ENCODE data around the gene GLO1. TPM values are rescaled to one million over a fixed set of nuclear protein-coding genes. Genes with fewer than 3 reads are reported as not detected.

Gene GLO1
- polyA plus RNA-seq, 1 of the 3 experiments (the other 2 are of a cell fraction): 47.1 TPM

DNA sequence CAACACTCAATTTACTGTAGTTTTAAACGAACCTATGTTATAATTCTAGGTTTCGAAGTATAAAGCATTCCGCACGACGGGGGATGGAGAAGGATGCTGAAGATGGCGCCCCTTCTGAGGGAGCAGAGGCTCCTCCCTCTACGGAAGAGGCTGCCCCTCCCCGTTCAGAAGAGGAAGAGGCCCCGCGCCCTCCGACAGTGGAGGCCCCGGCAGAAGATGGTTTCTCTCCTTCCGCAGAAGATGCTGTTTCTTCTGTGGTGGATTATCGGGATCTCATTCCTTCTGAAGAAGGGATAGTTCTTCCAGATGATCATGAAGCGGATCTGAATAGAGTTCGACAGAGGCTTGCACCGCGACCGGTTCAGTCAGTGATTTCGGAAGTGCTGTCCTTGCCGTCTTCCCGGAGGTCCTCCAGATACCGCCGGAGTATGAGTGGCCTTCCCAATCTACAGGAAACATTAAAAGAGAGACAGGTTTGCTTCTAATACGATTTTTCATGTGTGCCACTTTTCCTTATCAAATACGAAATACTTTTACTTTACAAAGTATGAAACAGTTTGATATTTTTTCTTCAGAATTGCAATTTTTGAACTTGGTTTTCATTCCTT is 19.9 kb upstream of the GLO1 start:
- Histone ChIP-seq H3K27me3 (ENCODE audit: insufficient read depth) (no peaks in the 10 kb centered on the region), H3K27ac (ENCODE audit: low read depth in 2 of 2, low read length in 1 of 2) (no peak overlapping the region), H3K79me2 (ENCODE audit: insufficient read depth) (no peaks in the 10 kb centered on the region), H3K4me2 (no peak overlapping the region), H2AFZ (ENCODE audit: low read depth) (no peak overlapping the region), H4K20me1 (ENCODE audit: insufficient read depth) (no peaks in the 10 kb centered on the region), H3F3A (replicated peaks; ENCODE audit: insufficient read depth) (no peaks in the 10 kb centered on the region), H3K36me3 (replicated peaks in 1 of 2; ENCODE audit: control insufficient read depth in 1 of 2, insufficient read depth in 2 of 2, low read length in 1 of 2) (no peaks in the 10 kb centered on the region), H3K4me3 (ENCODE audit: low read depth in 2 of 2, low read length in 1 of 2) (no peak overlapping the region), H3K9me3 (no peaks in the 10 kb centered on the region), H3K9me2 (no peaks in the 10 kb centered on the region), H3K9ac (no peak overlapping the region), H3K4me1 (ENCODE audit: control insufficient read depth in 1 of 2, insufficient read depth in 2 of 2, low read depth in 1 of 2, low read length in 1 of 2) (peaks cover 0 to 3% of the 10 kb centered on the region in 2 experiments; a peak in 1 of 4 replicates)
- ChIA-PET POLR2A (no interaction called here), CTCF (interaction anchor here (2.0 kb wide), 1 partner anchor 149 kb away, joined by 8 read pairs; no protein-coding TSS in a partner anchor)
- TF ChIP-seq GATA2 (CRISPR knock-in tag; IDR thresholded peaks at IDR 0.05) (no peak), MAX (IDR thresholded peaks at IDR 0.05; ENCODE audit: low read depth) (no peak), TEAD4 (IDR thresholded peaks at IDR 0.05; ENCODE audit: borderline replicate concordance, insufficient read depth) (no peak), RXRA (IDR thresholded peaks at IDR 0.05; ENCODE audit: borderline replicate concordance, low read depth) (no peak), JUND (IDR thresholded peaks at IDR 0.05) (no peak), IRF3 (IDR thresholded peaks at IDR 0.05; ENCODE audit: low read depth, low read length) (no peak), PBX3 (IDR thresholded peaks at IDR 0.05) (no peak), MEF2A (IDR thresholded peaks at IDR 0.05; ENCODE audit: borderline replicate concordance, low read depth) (no peak), GABPA (IDR thresholded peaks at IDR 0.05; ENCODE audit: low read depth) (no peak), FOXM1 (IDR thresholded peaks at IDR 0.05; ENCODE audit: low read depth) (no peak), CHD2 (IDR thresholded peaks at IDR 0.05; ENCODE audit: low read length, partially characterized antibody) (no peak), TAF1 (IDR thresholded peaks at IDR 0.05; ENCODE audit: borderline replicate concordance, low read depth, low read length) (no peak), MXI1 (IDR thresholded peaks at IDR 0.05; ENCODE audit: low read depth, low read length) (no peak)
- no peak for DNase-seq
- WGBS (ENCODE audit: low lambda C conversion rate): 87% methylated on average over 26 of the region's 26 CpGs

DNA sequence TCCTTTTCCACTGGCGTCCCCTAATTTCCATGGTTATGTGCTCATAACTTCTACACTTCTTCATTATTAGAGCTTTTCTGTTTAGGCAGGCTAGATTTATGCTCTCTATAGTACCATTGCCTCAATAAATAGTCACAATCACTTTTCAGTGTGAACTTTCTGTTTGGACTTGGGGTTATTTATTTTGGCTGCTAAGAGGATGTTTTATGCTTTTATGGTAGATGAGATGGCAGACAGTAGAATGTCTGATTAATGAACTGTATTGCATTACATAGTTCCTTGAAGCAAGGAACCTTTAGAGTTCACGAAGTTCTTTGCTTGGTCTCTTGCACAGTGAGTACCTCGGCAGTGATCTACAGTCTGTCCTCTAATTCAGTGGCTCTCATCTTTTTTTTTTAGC is 19.1 kb upstream of the GLO1 start:
- ChIA-PET POLR2A (no interaction called here), CTCF (interaction anchor here (2.0 kb wide), 1 partner anchor 150 kb away, joined by 8 read pairs; no protein-coding TSS in a partner anchor)
- TF ChIP-seq MAX (IDR thresholded peaks at IDR 0.05; ENCODE audit: low read depth) (no peak), TCF12 (IDR thresholded peaks at IDR 0.05) (no peak), EZH2phosphoT487 (IDR thresholded peaks at IDR 0.05; ENCODE audit: borderline replicate concordance, low read depth) (no peak)
- no peaks in the 10 kb centered on the region for H3F3A ChIP-seq (replicated peaks; ENCODE audit: insufficient read depth)
- no peaks in the 10 kb centered on the region for H3K36me3 ChIP-seq (replicated peaks in 1 of 2; ENCODE audit: control insufficient read depth in 1 of 2, insufficient read depth in 2 of 2, low read length in 1 of 2)
- no peaks in the 10 kb centered on the region for H3K9me2 ChIP-seq
- H3K27me3 ChIP-seq (ENCODE audit: insufficient read depth): no peaks in the 10 kb centered on the region
- H3K4me2 ChIP-seq: no peak overlapping the region
- DNase-seq: no peak
- H3K4me1 ChIP-seq (ENCODE audit: control insufficient read depth in 1 of 2, insufficient read depth in 2 of 2, low read depth in 1 of 2, low read length in 1 of 2): no peaks in the 10 kb centered on the region
- H3K9ac ChIP-seq: no peak overlapping the region
- no peaks in the 10 kb centered on the region for H3K9me3 ChIP-seq
- no peaks in the 10 kb centered on the region for H4K20me1 ChIP-seq (ENCODE audit: insufficient read depth)
- H2AFZ ChIP-seq (ENCODE audit: low read depth): no peak overlapping the region
- no peaks in the 10 kb centered on the region for H3K79me2 ChIP-seq (ENCODE audit: insufficient read depth)
- H3K27ac ChIP-seq (ENCODE audit: low read depth in 2 of 2, low read length in 1 of 2): no peak overlapping the region
- 56% methylated on average over 3 of the region's 3 CpGs for WGBS (ENCODE audit: low lambda C conversion rate)
- H3K4me3 ChIP-seq (ENCODE audit: low read depth in 2 of 2, low read length in 1 of 2): no peak overlapping the region
